ENCODE measurements around the gene PLPPR3. TPM values are rescaled to one million over a fixed set of nuclear protein-coding genes. Genes with fewer than 3 reads are reported as not detected.
A peak's percentile ranks its signal among the peaks of the same experiment; 100 is the strongest.

PLPPR3 gene
- total RNA-seq, 1 experiment from 2014 or later, result 7.5 TPM

GRCh38 chr19:810077-810855 lies 11.5 kb downstream of the PLPPR3 start:
- no peak for DNase-seq (ENCODE audit: low spot score)

DNA sequence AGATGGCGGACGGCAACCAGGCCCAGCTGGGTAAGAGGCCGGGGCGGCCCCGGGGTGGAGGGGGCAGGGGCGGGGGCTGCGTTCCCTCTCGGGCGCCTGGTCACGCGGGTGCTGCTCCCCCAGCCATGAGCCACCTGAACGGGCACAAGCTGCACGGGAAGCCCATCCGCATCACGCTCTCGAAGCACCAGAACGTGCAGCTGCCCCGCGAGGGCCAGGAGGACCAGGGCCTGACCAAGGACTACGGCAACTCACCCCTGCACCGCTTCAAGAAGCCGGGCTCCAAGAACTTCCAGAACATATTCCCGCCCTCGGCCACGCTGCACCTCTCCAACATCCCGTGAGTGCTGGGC lies 13.4 kb downstream of the PLPPR3 start:
- no peak for DNase-seq (ENCODE audit: low spot score)

- DNase-seq (ENCODE audit: low spot score), result no peak
These were observed 13.9 kb downstream of the PLPPR3 start for GRCh38 chr19:807627-808422.

DNA sequence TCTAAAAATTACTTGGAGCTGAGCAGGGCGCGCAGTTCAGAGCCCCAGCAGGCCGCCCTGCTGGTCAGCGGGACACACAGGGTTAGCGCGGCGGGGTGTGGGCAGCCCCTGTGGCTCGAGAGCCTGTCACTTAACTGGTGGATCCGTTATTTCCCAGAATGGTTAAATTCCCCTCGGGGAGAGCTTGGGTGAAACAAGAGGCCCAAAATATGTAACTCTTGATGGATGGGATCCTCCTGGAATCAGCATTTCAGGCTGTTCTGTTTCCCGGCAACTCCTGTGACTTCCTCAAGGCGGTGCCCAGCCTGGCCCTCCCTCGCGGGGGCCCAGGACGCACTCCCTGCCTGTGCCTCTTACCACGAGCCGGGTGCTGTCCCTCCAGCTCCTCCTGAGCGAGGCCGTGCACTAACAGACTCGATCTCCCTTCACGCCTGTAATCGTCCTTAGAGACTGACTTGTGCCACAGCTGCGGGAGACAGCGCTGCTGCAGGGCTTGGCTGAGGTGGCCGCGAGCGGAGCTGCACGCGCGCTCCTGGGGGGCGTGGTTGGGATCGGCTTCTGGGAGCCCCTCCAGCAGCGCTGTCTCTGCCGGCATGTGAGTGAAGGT lies 14.8 kb downstream of the PLPPR3 start:
- no peak for DNase-seq (ENCODE audit: low spot score)

- DNase-seq (ENCODE audit: low spot score), result no peak
These were observed 15.9 kb downstream of the PLPPR3 start for GRCh38 chr19:805600-806550.

- DNase-seq (ENCODE audit: low spot score), result no peak
These were observed 16.6 kb downstream of the PLPPR3 start for GRCh38 chr19:805166-805551.

GRCh38 chr19:804419-805165 lies 17.2 kb downstream of the PLPPR3 start:
- no peak for DNase-seq (ENCODE audit: low spot score)

- no peak for DNase-seq (ENCODE audit: low spot score)
These were observed 17.9 kb downstream of the PLPPR3 start for GRCh38 chr19:803686-804418.

GRCh38 chr19:803099-803561 lies 18.6 kb downstream of the PLPPR3 start:
- no peak for DNase-seq (ENCODE audit: low spot score)

GRCh38 chr19:802498-803098 lies 19.2 kb downstream of the PLPPR3 start:
- DNase-seq (ENCODE audit: low spot score), result no peak

GRCh38 chr19:801861-802497 lies 19.8 kb downstream of the PLPPR3 start:
- no peak for DNase-seq (ENCODE audit: low spot score)

DNA sequence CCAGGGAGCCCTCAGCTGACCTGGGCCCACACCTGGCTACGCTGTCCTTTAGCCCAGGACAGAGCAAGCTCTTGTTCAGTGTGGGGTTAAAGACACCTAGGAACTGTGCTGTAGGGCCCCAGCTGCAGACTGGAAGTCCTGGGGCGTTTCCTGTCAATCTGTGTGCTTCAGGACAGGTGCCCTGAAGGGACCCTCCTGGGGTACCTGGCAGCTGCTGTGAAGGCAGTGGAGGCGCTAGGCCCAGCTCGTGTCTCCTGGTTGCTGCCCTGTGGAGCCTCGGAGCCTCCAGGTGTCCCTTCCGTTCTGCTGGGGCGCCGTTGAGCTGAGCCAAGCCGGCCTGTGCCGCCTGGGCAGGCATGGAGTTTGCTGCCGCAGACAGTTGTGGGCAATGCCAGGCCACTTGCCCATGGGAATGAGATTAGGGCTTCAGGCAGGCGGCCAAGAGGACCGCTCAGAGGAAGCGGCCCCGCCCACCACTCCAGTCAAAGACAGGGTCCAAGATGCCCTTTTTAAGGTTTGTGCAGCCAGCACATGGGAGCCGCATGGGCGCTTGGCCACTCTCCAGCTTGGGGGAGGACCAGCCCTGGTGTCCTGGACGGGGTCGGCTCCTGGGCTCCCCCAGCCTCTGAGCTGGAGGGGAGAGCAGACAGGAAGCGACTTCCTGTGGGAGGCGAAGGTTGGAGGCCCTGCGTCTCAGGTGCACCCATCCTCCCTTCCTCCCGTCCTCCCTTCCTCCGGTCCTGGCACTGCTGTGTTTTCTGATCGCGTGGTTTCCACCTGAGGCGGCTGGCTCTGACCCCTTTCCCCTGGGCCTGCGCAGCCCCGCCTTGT lies 20.5 kb downstream of the PLPPR3 start:
- peak; percentile 75 for DNase-seq (ENCODE audit: low spot score)

DNA sequence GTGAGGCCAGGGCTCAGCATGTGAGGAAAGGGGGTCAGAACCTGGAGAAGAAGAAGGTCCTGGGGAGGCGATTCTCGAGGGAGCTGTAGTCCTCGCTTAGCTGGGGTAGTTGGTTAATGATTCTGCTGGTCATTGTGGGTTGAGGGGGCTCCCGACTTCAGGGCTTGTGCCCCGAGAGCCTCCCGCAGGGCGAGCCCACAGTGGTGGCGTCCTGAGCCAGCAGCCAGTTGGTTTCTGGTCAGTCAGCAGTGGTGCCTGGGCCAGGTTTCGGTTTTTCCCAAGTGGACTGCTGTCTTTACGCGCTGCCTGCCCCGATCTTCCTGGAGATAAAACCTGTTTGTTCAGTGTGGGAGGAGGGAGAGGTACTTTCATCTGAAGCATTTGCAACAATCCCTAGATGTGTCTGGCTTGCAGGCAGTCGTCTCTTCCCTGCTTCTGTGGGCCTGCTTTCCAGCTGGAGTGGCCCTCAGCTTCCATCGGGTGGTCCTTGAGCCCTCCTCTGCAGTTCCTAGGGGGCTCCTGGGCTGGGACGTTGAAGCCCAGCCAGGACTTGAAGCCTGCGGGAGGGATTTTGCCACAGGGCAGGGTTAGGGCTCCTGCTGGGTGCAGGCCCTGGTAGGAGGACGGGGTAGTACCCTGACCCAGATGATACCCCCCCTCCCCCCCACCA lies 21.3 kb downstream of the PLPPR3 start:
- no peak for DNase-seq (ENCODE audit: low spot score)

- no peak for DNase-seq (ENCODE audit: low spot score)
These were observed 22.5 kb downstream of the PLPPR3 start for GRCh38 chr19:799076-799881.

- no peak for DNase-seq (ENCODE audit: low spot score)
These were observed 23.2 kb downstream of the PLPPR3 start for GRCh38 chr19:798415-799075.
